ENCODE measurements around the gene VTN. TPM values are rescaled to one million over a fixed set of nuclear protein-coding genes. Genes with fewer than 3 reads are reported as not detected.
A peak's percentile ranks its signal among the peaks of the same experiment; 100 is the strongest.

VTN gene
- total and polyA plus RNA-seq, 2 donors from 2014 or later, result 0.98 to 3.5 TPM

GRCh38 chr17:28365487-28365886, 4.6 kb downstream of the VTN start:
- Histone ChIP-seq H3K9ac (ENCODE audit: low read length in 3 of 3) (no peak overlapping the region), H3K4me3 (ENCODE audit: low read length in 3 of 3) (no peak overlapping the region), H3K36me3 (ENCODE audit: control insufficient read depth in 2 of 3, insufficient read depth in 3 of 3, low read length in 3 of 3) (peaks cover 2 to 27% (median 20%) of the 10 kb centered on the region in 3 donors), H3K9me3 (ENCODE audit: control insufficient read depth in 2 of 3, insufficient read depth in 1 of 3, low read length in 3 of 3) (no peaks in the 10 kb centered on the region), H3K27ac (ENCODE audit: low read depth in 2 of 2, low read length in 2 of 2) (no peak overlapping the region), H3K27me3 (ENCODE audit: control insufficient read depth, insufficient read depth, low read length) (no peaks in the 10 kb centered on the region), H3K4me1 (ENCODE audit: control insufficient read depth in 2 of 3, insufficient read depth in 2 of 3, low read depth in 1 of 3, low read length in 3 of 3) (peaks cover 0 to 6% (median 3%) of the 10 kb centered on the region in 3 donors)
- TF ChIP-seq, protein P1, sequence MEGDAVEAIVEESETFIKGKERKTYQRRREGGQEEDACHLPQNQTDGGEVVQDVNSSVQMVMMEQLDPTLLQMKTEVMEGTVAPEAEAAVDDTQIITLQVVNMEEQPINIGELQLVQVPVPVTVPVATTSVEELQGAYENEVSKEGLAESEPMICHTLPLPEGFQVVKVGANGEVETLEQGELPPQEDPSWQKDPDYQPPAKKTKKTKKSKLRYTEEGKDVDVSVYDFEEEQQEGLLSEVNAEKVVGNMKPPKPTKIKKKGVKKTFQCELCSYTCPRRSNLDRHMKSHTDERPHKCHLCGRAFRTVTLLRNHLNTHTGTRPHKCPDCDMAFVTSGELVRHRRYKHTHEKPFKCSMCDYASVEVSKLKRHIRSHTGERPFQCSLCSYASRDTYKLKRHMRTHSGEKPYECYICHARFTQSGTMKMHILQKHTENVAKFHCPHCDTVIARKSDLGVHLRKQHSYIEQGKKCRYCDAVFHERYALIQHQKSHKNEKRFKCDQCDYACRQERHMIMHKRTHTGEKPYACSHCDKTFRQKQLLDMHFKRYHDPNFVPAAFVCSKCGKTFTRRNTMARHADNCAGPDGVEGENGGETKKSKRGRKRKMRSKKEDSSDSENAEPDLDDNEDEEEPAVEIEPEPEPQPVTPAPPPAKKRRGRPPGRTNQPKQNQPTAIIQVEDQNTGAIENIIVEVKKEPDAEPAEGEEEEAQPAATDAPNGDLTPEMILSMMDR (IDR thresholded peaks at IDR 0.05; ENCODE audit: borderline replicate concordance, extremely low read depth, insufficient read depth), result no peak
- intact Hi-C loops (cut with DNase I), result no loop called here
- DNase-seq, result no peak
- no peak for FAIRE-seq

- Histone ChIP-seq H3K4me3 (ENCODE audit: low read length in 3 of 3) (no peak within 1 kb of the TSS), H3K27ac (ENCODE audit: low read depth in 2 of 2, low read length in 2 of 2) (no peak within 1 kb of the TSS), H3K9me3 (ENCODE audit: control insufficient read depth in 2 of 3, insufficient read depth in 1 of 3, low read length in 3 of 3) (no peaks in the 10 kb centered on the region), H3K4me1 (ENCODE audit: control insufficient read depth in 2 of 3, insufficient read depth in 2 of 3, low read depth in 1 of 3, low read length in 3 of 3) (no peaks in the 10 kb centered on the region), H3K36me3 (ENCODE audit: control insufficient read depth in 2 of 3, insufficient read depth in 3 of 3, low read length in 3 of 3) (peaks cover 2 to 33% (median 25%) of the 10 kb centered on the region in 3 donors), H3K9ac (ENCODE audit: low read length in 3 of 3) (no peak within 1 kb of the TSS), H3K27me3 (ENCODE audit: control insufficient read depth, insufficient read depth, low read length) (no peaks in the 10 kb centered on the region)
- TF ChIP-seq, protein P1 (IDR thresholded peaks at IDR 0.05; ENCODE audit: borderline replicate concordance, extremely low read depth, insufficient read depth), result no peak
- FAIRE-seq (no peak), DNase-seq (peak in 2 of 5 donors; percentile 33 to 57)
- intact Hi-C loops (cut with DNase I), result no loop called here
These were observed 5.3 kb downstream of the VTN start, which contains the start of gene SEBOX for GRCh38 chr17:28364665-28365363. Gene SEBOX (minus strand): TSS chr17:28365199. CDS start chr17:28365151, 48 bp downstream.

- Histone ChIP-seq H3K9me3 (ENCODE audit: control insufficient read depth in 2 of 3, insufficient read depth in 1 of 3, low read length in 3 of 3) (no peaks in the 10 kb centered on the region), H3K27me3 (ENCODE audit: control insufficient read depth, insufficient read depth, low read length) (no peaks in the 10 kb centered on the region), H3K9ac (ENCODE audit: low read length in 3 of 3) (no peak overlapping the region), H3K36me3 (ENCODE audit: control insufficient read depth in 2 of 3, insufficient read depth in 3 of 3, low read length in 3 of 3) (peaks cover 2 to 33% (median 25%) of the 10 kb centered on the region in 3 donors), H3K4me1 (ENCODE audit: control insufficient read depth in 2 of 3, insufficient read depth in 2 of 3, low read depth in 1 of 3, low read length in 3 of 3) (no peaks in the 10 kb centered on the region), H3K4me3 (ENCODE audit: low read length in 3 of 3) (no peak overlapping the region), H3K27ac (ENCODE audit: low read depth in 2 of 2, low read length in 2 of 2) (no peak overlapping the region)
- intact Hi-C loops (cut with DNase I), result no loop called here
- TF ChIP-seq, protein P1 (IDR thresholded peaks at IDR 0.05; ENCODE audit: borderline replicate concordance, extremely low read depth, insufficient read depth), result no peak
- DNase-seq (peak in 1 of 5 donors; percentile 46), FAIRE-seq (no peak)
These were observed 6.1 kb downstream of the VTN start for GRCh38 chr17:28363776-28364650.
